DOHH2 (cell line): ENCODE data around the gene ADAP2.

Source experiments
- H3F3A ChIP-seq: fragments of 200-600 bp; sonication (generic), shearing (Covaris generic); 2 replicates; pipeline ENCODE4 v1.6.0; 2016; ENCODE audit warnings: antibody characterized with exemption, mild to moderate bottlenecking; ENCODE audit not compliant: control insufficient read depth, insufficient read depth
- H3K27ac ChIP-seq: fragments of 200-600 bp; sonication (generic); 2 replicates; pipeline ENCODE4 v1.5.1; 2014; ENCODE audit warnings: low read depth, mild to moderate bottlenecking, low read length, moderate library complexity
- H3K27me3 ChIP-seq: fragments of 200-600 bp; sonication (generic); 2 replicates; pipeline ENCODE4 v1.6.1; 2014; ENCODE audit warnings: mild to moderate bottlenecking, low read length, mixed read lengths; ENCODE audit not compliant: control insufficient read depth
- H3K36me3 ChIP-seq: fragments of 200-600 bp; sonication (generic); 2 replicates; pipeline ENCODE4 v1.6.1; 2014; ENCODE audit warnings: mild to moderate bottlenecking, low read length, moderate library complexity, mixed read lengths; ENCODE audit not compliant: control insufficient read depth
- H3K4me1 ChIP-seq: fragments of 200-600 bp; sonication (generic); 2 replicates; pipeline ENCODE4 v1.6.1; 2014; ENCODE audit warnings: mild to moderate bottlenecking, low read length, mixed read lengths; ENCODE audit not compliant: control insufficient read depth
- H3K4me2 ChIP-seq: fragments of 200-600 bp; sonication (generic); 2 replicates; pipeline ENCODE4 v1.6.0; 2014; ENCODE audit warnings: mild to moderate bottlenecking, low read length, moderate library complexity
- H3K4me3 ChIP-seq: fragments of 200-600 bp; sonication (generic); 2 replicates; pipeline ENCODE4 v1.5.1; 2014; ENCODE audit warnings: mild to moderate bottlenecking, low read length, mixed read lengths
- H3K79me2 ChIP-seq: fragments of 200-600 bp; sonication (generic); 2 replicates; pipeline ENCODE4 v1.6.1; 2014; ENCODE audit warnings: mild to moderate bottlenecking, low read length, mixed read lengths; ENCODE audit not compliant: control insufficient read depth
- H3K9me2 ChIP-seq: fragments of 200-600 bp; sonication (generic); replicated peaks from 2 replicates; pipeline ENCODE4 v1.6.1; 2014; ENCODE audit warnings: mild to moderate bottlenecking, low read length, mixed read lengths; ENCODE audit not compliant: control insufficient read depth
- H3K9me3 ChIP-seq: fragments of 200-600 bp; sonication (generic); 2 replicates; pipeline ENCODE4 v1.6.1; 2014; ENCODE audit warnings: antibody characterized with exemption, low read length, mixed read lengths; ENCODE audit not compliant: control insufficient read depth, insufficient read depth
- H4K20me1 ChIP-seq: fragments of 200-600 bp; sonication (generic); 2 replicates; pipeline ENCODE4 v1.6.0; 2014; ENCODE audit warnings: low read depth, mild to moderate bottlenecking, antibody characterized with exemption, low read length, moderate library complexity; ENCODE audit not compliant: control insufficient read depth, insufficient read depth
- CTCF ChIP-seq: fragments of 200-600 bp; sonication (generic); IDR thresholded peaks from one replicate; pipeline ENCODE4 v1.5.1; 2014; ENCODE audit warnings: antibody characterized with exemption, mild to moderate bottlenecking, low read depth, low read length; ENCODE audit not compliant: poor library complexity, severe bottlenecking
- EZH2phosphoT487 ChIP-seq: fragments of 200-600 bp; sonication (generic); IDR thresholded peaks from 2 replicates; pipeline ENCODE4 v1.6.1; 2017; ENCODE audit warnings: borderline replicate concordance, mild to moderate bottlenecking, antibody characterized with exemption, low read length, moderate library complexity, mixed read lengths

ADAP2 gene

GRCh38 chr17:30950669-30951399, 29.1 kb downstream of the ADAP2 start:
- H3K36me3 ChIP-seq: no peaks in the 10 kb centered on the region; the same call in 1 of the 2 replicates
- H4K20me1 ChIP-seq: no peaks in the 10 kb centered on the region
- peak overlapping the region; percentile 29 for H3K4me2 ChIP-seq
- no peaks in the 10 kb centered on the region for H3K27me3 ChIP-seq
- H3F3A ChIP-seq: 0 out of 2 replicates have a peak, but pooled peaks cover 3% of the 10 kb centered on the region
- no peaks in the 10 kb centered on the region for H3K9me2 ChIP-seq
- no peaks in the 10 kb centered on the region for H3K9me3 ChIP-seq
- no peaks in the 10 kb centered on the region for H3K79me2 ChIP-seq
- peak overlapping the region; percentile 2; the same call in 1 of the 2 replicates for H3K4me3 ChIP-seq
- H3K27ac ChIP-seq: no peak overlapping the region
- peaks cover 49% of the 10 kb centered on the region for H3K4me1 ChIP-seq
- TF ChIP-seq EZH2phosphoT487 (no peak), CTCF (no peak)

GRCh38 chr17:30952638-30953393, 31.1 kb downstream of the ADAP2 start:
- TF ChIP-seq EZH2phosphoT487 (no peak), CTCF (no peak)
- peaks cover 68% of the 10 kb centered on the region for H3K4me1 ChIP-seq

GRCh38 chr17:30954046-30954830, 32.5 kb downstream of the ADAP2 start:
- Histone ChIP-seq H3K4me2 (peak overlapping the region; percentile 66; the same call in 1 of the 2 replicates), H3K4me1 (peaks cover 82% of the 10 kb centered on the region), H3K9me2 (no peaks in the 10 kb centered on the region), H3K9me3 (no peaks in the 10 kb centered on the region), H3K36me3 (no peaks in the 10 kb centered on the region; the same call in 1 of the 2 replicates), H3F3A (peaks cover 11% of the 10 kb centered on the region), H3K4me3 (peak overlapping the region; percentile 12; the same call in 1 of the 2 replicates), H3K79me2 (no peaks in the 10 kb centered on the region), H4K20me1 (no peaks in the 10 kb centered on the region), H3K27me3 (no peaks in the 10 kb centered on the region), H3K27ac (peak overlapping the region; percentile 23; the same call in 1 of the 2 replicates)
- TF ChIP-seq CTCF (no peak), EZH2phosphoT487 (no peak)

More at GRCh38 chr17:30952638-30953393, 31.1 kb downstream of the ADAP2 start:
- 0 out of 2 replicates have a peak, but pooled peaks cover 3% of the 10 kb centered on the region for H3F3A ChIP-seq
- H3K4me3 ChIP-seq: peak overlapping the region; percentile 42
- H3K27ac ChIP-seq: peak overlapping the region; percentile 57
- no peaks in the 10 kb centered on the region for H3K9me2 ChIP-seq
- no peaks in the 10 kb centered on the region for H4K20me1 ChIP-seq
- H3K27me3 ChIP-seq: no peaks in the 10 kb centered on the region
- H3K36me3 ChIP-seq: no peaks in the 10 kb centered on the region; the same call in 1 of the 2 replicates
- no peaks in the 10 kb centered on the region for H3K79me2 ChIP-seq
- H3K9me3 ChIP-seq: no peaks in the 10 kb centered on the region
- H3K4me2 ChIP-seq: peak overlapping the region; percentile 66
